ENCODE results near the gene NTRK3. TPM values are rescaled to one million over a fixed set of nuclear protein-coding genes. Genes with fewer than 3 reads are reported as not detected.

The NTRK3 gene
- total and polyA plus RNA-seq, 2 experiments from 2014 or later = not detected

- DNase-seq = no peak
- no peak for TF ChIP-seq EZH2 (IDR thresholded peaks at IDR 0.05; ENCODE audit: insufficient read depth, poor library complexity, severe bottlenecking)
- TF ChIP-seq EZH2phosphoT487 (IDR thresholded peaks at IDR 0.05; ENCODE audit: insufficient read depth, low read depth) = no peak
- Histone ChIP-seq H3K27me3 (replicated peaks; ENCODE audit: insufficient read depth) (no peaks in the 10 kb centered on the region), H3K79me2 (ENCODE audit: insufficient read depth) (no peaks in the 10 kb centered on the region), H3K9me2 (ENCODE audit: insufficient read depth) (no peaks in the 10 kb centered on the region), H3K4me2 (ENCODE audit: unreplicated experiment) (no peak overlapping the region), H3F3A (ENCODE audit: insufficient read depth) (no peaks in the 10 kb centered on the region), H3K9me3 (ENCODE audit: low read depth) (no peaks in the 10 kb centered on the region), H3K9ac (no peak overlapping the region), H3K27ac (no peak overlapping the region), H3K4me1 (ENCODE audit: insufficient read depth) (no peaks in the 10 kb centered on the region), H4K20me1 (ENCODE audit: insufficient read depth) (no peaks in the 10 kb centered on the region), H2AFZ (no peak overlapping the region), H3K36me3 (ENCODE audit: low read depth) (no peaks in the 10 kb centered on the region), H3K4me3 (no peak overlapping the region)
- in situ Hi-C loops (cut with MboI) = no loop called here
- WGBS, 2 experiments (ENCODE audit: low coverage in 1 of 2, low lambda C conversion rate in 2 of 2, missing lambda C conversion rate in 2 of 2) = 32 to 41% methylated on average over 9 of the region's 9 CpGs
These were observed 241.2 kb downstream of the NTRK3 start for GRCh38 chr15:88015228-88015860.

- TF ChIP-seq EZH2 (IDR thresholded peaks at IDR 0.05; ENCODE audit: insufficient read depth, poor library complexity, severe bottlenecking) (no peak), EZH2phosphoT487 (IDR thresholded peaks at IDR 0.05; ENCODE audit: insufficient read depth, low read depth) (no peak)
- Histone ChIP-seq H3K4me1 (ENCODE audit: insufficient read depth) (no peaks in the 10 kb centered on the region), H3F3A (ENCODE audit: insufficient read depth) (no peaks in the 10 kb centered on the region), H3K9me3 (ENCODE audit: low read depth) (no peaks in the 10 kb centered on the region), H3K9ac (no peak overlapping the region), H4K20me1 (ENCODE audit: insufficient read depth) (no peaks in the 10 kb centered on the region), H3K9me2 (ENCODE audit: insufficient read depth) (no peaks in the 10 kb centered on the region), H3K4me3 (no peak overlapping the region), H3K79me2 (ENCODE audit: insufficient read depth) (no peaks in the 10 kb centered on the region), H3K36me3 (ENCODE audit: low read depth) (no peaks in the 10 kb centered on the region), H3K4me2 (ENCODE audit: unreplicated experiment) (no peak overlapping the region), H2AFZ (no peak overlapping the region), H3K27ac (no peak overlapping the region), H3K27me3 (replicated peaks; ENCODE audit: insufficient read depth) (no peaks in the 10 kb centered on the region)
- 41 to 43% methylated on average over 9 of the region's 9 CpGs for WGBS, 2 experiments (ENCODE audit: low coverage in 1 of 2, low lambda C conversion rate in 2 of 2, missing lambda C conversion rate in 2 of 2)
- in situ Hi-C loops (cut with MboI) = no loop called here
- no peak for DNase-seq
These were observed 241.9 kb downstream of the NTRK3 start for GRCh38 chr15:88014454-88015160.

- H3K9ac ChIP-seq = no peak overlapping the region
- no peak overlapping the region for H2AFZ ChIP-seq
- H3K27ac ChIP-seq = no peak overlapping the region
- 42 to 44% methylated on average over 7 to 8 of the region's 8 CpGs for WGBS, 2 experiments (ENCODE audit: low coverage in 1 of 2, low lambda C conversion rate in 2 of 2, missing lambda C conversion rate in 2 of 2)
- in situ Hi-C loops (cut with MboI) = no loop called here
- H3K4me1 ChIP-seq (ENCODE audit: insufficient read depth) = no peaks in the 10 kb centered on the region
- no peak overlapping the region for H3K4me2 ChIP-seq (ENCODE audit: unreplicated experiment)
- H3F3A ChIP-seq (ENCODE audit: insufficient read depth) = no peaks in the 10 kb centered on the region
- no peak for DNase-seq
- no peak overlapping the region for H3K4me3 ChIP-seq
- no peaks in the 10 kb centered on the region for H4K20me1 ChIP-seq (ENCODE audit: insufficient read depth)
- H3K27me3 ChIP-seq (replicated peaks; ENCODE audit: insufficient read depth) = no peaks in the 10 kb centered on the region
- TF ChIP-seq EZH2phosphoT487 (IDR thresholded peaks at IDR 0.05; ENCODE audit: insufficient read depth, low read depth) (no peak), EZH2 (IDR thresholded peaks at IDR 0.05; ENCODE audit: insufficient read depth, poor library complexity, severe bottlenecking) (no peak)
- H3K79me2 ChIP-seq (ENCODE audit: insufficient read depth) = no peaks in the 10 kb centered on the region
- H3K9me3 ChIP-seq (ENCODE audit: low read depth) = no peaks in the 10 kb centered on the region
- no peaks in the 10 kb centered on the region for H3K36me3 ChIP-seq (ENCODE audit: low read depth)
- H3K9me2 ChIP-seq (ENCODE audit: insufficient read depth) = no peaks in the 10 kb centered on the region
These were observed 243.4 kb downstream of the NTRK3 start for GRCh38 chr15:88013111-88013510.

- no peak for DNase-seq
- no peak overlapping the region for H3K4me2 ChIP-seq (ENCODE audit: unreplicated experiment)
- in situ Hi-C loops (cut with MboI) = no loop called here
- 52 to 56% methylated on average over 7 of the region's 7 CpGs for WGBS, 2 experiments (ENCODE audit: low coverage in 1 of 2, low lambda C conversion rate in 2 of 2, missing lambda C conversion rate in 2 of 2)
- H4K20me1 ChIP-seq (ENCODE audit: insufficient read depth) = no peaks in the 10 kb centered on the region
- no peak overlapping the region for H2AFZ ChIP-seq
- H3K36me3 ChIP-seq (ENCODE audit: low read depth) = no peaks in the 10 kb centered on the region
- H3K27ac ChIP-seq = no peak overlapping the region
- H3K27me3 ChIP-seq (replicated peaks; ENCODE audit: insufficient read depth) = no peaks in the 10 kb centered on the region
- no peaks in the 10 kb centered on the region for H3K4me1 ChIP-seq (ENCODE audit: insufficient read depth)
- no peaks in the 10 kb centered on the region for H3K9me2 ChIP-seq (ENCODE audit: insufficient read depth)
- H3K9me3 ChIP-seq (ENCODE audit: low read depth) = no peaks in the 10 kb centered on the region
- no peak overlapping the region for H3K9ac ChIP-seq
- no peak overlapping the region for H3K4me3 ChIP-seq
- no peak for TF ChIP-seq EZH2 (IDR thresholded peaks at IDR 0.05; ENCODE audit: insufficient read depth, poor library complexity, severe bottlenecking)
- TF ChIP-seq EZH2phosphoT487 (IDR thresholded peaks at IDR 0.05; ENCODE audit: insufficient read depth, low read depth) = no peak
- H3K79me2 ChIP-seq (ENCODE audit: insufficient read depth) = no peaks in the 10 kb centered on the region
- H3F3A ChIP-seq (ENCODE audit: insufficient read depth) = no peaks in the 10 kb centered on the region
These were observed 243.9 kb downstream of the NTRK3 start for GRCh38 chr15:88012688-88013087.
